Muscle of arm (tissue), 12 donors: ENCODE data around the gene DHX32. TPM values are rescaled to one million over a fixed set of nuclear protein-coding genes. Genes with fewer than 3 reads are reported as not detected.
"Not testable (repeated sequence)": the region's sequence is repeated elsewhere in the genome, so short reads cannot be mapped to it uniquely, and the experiment has no call there.

Experiments used
- DNase-seq: peaks from one replicate; pipeline ENCODE4 v3.0.0-alpha.2; 2013
- polyA plus RNA-seq, 12 donors: library from polyadenylated mRNA; unstranded; fragments of 120-200 nt; gene quantifications; one replicate each; pipeline ENCODE4 v1.2.1, GENCODE V29; 2013; ENCODE audit not compliant: insufficient read length in 12 of 12

Gene DHX32
- polyA plus RNA-seq, 12 donors: 7.1 to 23.3 (median 19.2) TPM; not detected in 1

- peak; percentile 90 for DNase-seq
Observed at GRCh38 chr10:125896088-125896934, 15.2 kb upstream of the DHX32 start, which contains the start of gene FANK1. Gene FANK1 (plus strand): TSS chr10:125896564. CDS start chr10:125896643, 79 bp downstream.

GRCh38 chr10:125895130-125896087 lies 14.3 kb upstream of the DHX32 start:
- DNase-seq: peak; percentile 46

- not testable (repeated sequence) for DNase-seq
Observed at GRCh38 chr10:125894176-125894575, 13.1 kb upstream of the DHX32 start.

- not testable (repeated sequence) for DNase-seq
Observed at GRCh38 chr10:125892402-125892801, 11.3 kb upstream of the DHX32 start.

GRCh38 chr10:125889441-125889840 lies 8.3 kb upstream of the DHX32 start:
- DNase-seq: not testable (repeated sequence)

- no peak for DNase-seq
Observed at GRCh38 chr10:125886914-125887512, 5.9 kb upstream of the DHX32 start.

GRCh38 chr10:125883211-125883610 lies 2.1 kb upstream of the DHX32 start:
- no peak for DNase-seq

- no peak for DNase-seq
Observed at GRCh38 chr10:125882596-125882995, 1.5 kb upstream of the DHX32 start.

GRCh38 chr10:125880719-125881118 lies 373 bp downstream of the DHX32 start:
- DNase-seq: no peak

GRCh38 chr10:125878957-125879835 lies 1.9 kb downstream of the DHX32 start:
- DNase-seq: no peak

- no peak for DNase-seq
Observed at GRCh38 chr10:125871338-125871737, 9.8 kb downstream of the DHX32 start.

GRCh38 chr10:125868372-125868975 lies 12.6 kb downstream of the DHX32 start:
- DNase-seq: no peak

GRCh38 chr10:125866421-125867029 lies 14.6 kb downstream of the DHX32 start:
- no peak for DNase-seq

- DNase-seq: no peak
Observed at GRCh38 chr10:125865120-125865519, 16.0 kb downstream of the DHX32 start.

- no peak for DNase-seq
Observed at GRCh38 chr10:125859128-125859817, 21.8 kb downstream of the DHX32 start.

- DNase-seq: no peak
Observed at GRCh38 chr10:125857185-125857760, 23.8 kb downstream of the DHX32 start.

GRCh38 chr10:125852487-125852886 lies 28.6 kb downstream of the DHX32 start:
- DNase-seq: no peak

GRCh38 chr10:125850766-125851731 lies 30.0 kb downstream of the DHX32 start:
- no peak for DNase-seq
